K562 (cell line): ENCODE results near the gene RPP25. TPM values are rescaled to one million over a fixed set of nuclear protein-coding genes. Genes with fewer than 3 reads are reported as not detected.

ENCODE experiments used
- ATAC-seq: fragments of 200-7000 bp; cut with Tn5 transposase; 3 replicates; pipeline ENCODE4 v1.9.1; 2020; ENCODE audit warnings: moderate library complexity
- BruUV-seq: library from RNA; stranded (reverse); fragments of 400-500 nt; replicated peaks from 2 replicates; lab custom pipeline; 2021; lab: Mats Ljungman, UMichigan
- CTCF ChIA-PET: fragments of 300-600 bp; formaldehyde crosslinking; extraction: SDS; loops from one replicate; lab custom pipeline; 2021; ENCODE audit warnings: low intra/inter-chr PET ratio; lab: Yijun Ruan, JAX
- POLR2A ChIA-PET: fragments of 300-600, 350-650 bp; sonication (Branson Sonifier 250); formaldehyde crosslinking; extraction: SDS; loops from one replicate; lab custom pipeline; 2021; ENCODE audit warnings: antibody characterized with exemption, inconsistent platforms; lab: Yijun Ruan, JAX
- DNase-seq, 4 experiments: peaks; one replicate each; pipeline versions ENCODE4 v3.0.0 to v3.0.0-alpha.2; 2011 to 2018; ENCODE audit warnings: low spot score in 3 of 4, mixed read lengths in 3 of 4; ENCODE audit errors: extremely low read depth in 1 of 4
- FAIRE-seq: peaks from 2 replicates; lab custom pipeline; 2011; peaks lifted over from hg19 to GRCh38; lab: Jason Lieb, UNC
- H2AFZ ChIP-seq: 2 replicates; pipeline ENCODE4 v1.6.0; 2011; ENCODE audit warnings: low read depth, low read length, control low read depth, inconsistent platforms
- H3K27ac ChIP-seq: fragments of 200-600 bp; 3 replicates; pipeline ENCODE4 v1.8.0; 2011; ENCODE audit warnings: low read depth, mild to moderate bottlenecking, control low read depth, inconsistent platforms, low read length, moderate library complexity, mixed read lengths; ENCODE audit errors: extremely low read depth
- H3K27me3 ChIP-seq, 2 experiments: fragments of 300-600 bp in 1 of 2; 2 replicates in 1 of 2; 3 replicates in 1 of 2; pipeline versions ENCODE4 v1.6.0 to v1.8.0; 2011; ENCODE audit warnings: inconsistent platforms in 2 of 2, low read length in 2 of 2, mild to moderate bottlenecking in 1 of 2, mixed read lengths in 1 of 2, moderate library complexity in 1 of 2; ENCODE audit not compliant: control insufficient read depth in 2 of 2, insufficient read depth in 2 of 2
- H3K36me3 ChIP-seq: fragments of 300-600 bp; 3 replicates; pipeline ENCODE4 v1.8.0; 2011; ENCODE audit warnings: mild to moderate bottlenecking, low read length, inconsistent platforms; ENCODE audit not compliant: control insufficient read depth, insufficient read depth
- H3K4me1 ChIP-seq, 2 experiments: fragments of 200-600 bp in 1 of 2; replicated peaks in 1 of 2; 2 replicates in 1 of 2; 3 replicates in 1 of 2; pipeline versions ENCODE4 v1.5.1 to v1.8.0; 2011; ENCODE audit warnings: inconsistent platforms in 2 of 2, low read length in 2 of 2, mild to moderate bottlenecking in 1 of 2, mixed read lengths in 1 of 2, moderate library complexity in 1 of 2; ENCODE audit not compliant: control insufficient read depth in 2 of 2, insufficient read depth in 2 of 2
- H3K4me2 ChIP-seq: 2 replicates; pipeline ENCODE4 v1.6.1; 2011; ENCODE audit warnings: low read length, control low read depth, inconsistent platforms, mixed read lengths; ENCODE audit not compliant: insufficient read depth
- H3K4me3 ChIP-seq: fragments of 200-600 bp; sonication (generic), shearing (Covaris generic); 2 replicates; pipeline ENCODE4 v1.5.1; 2016; ENCODE audit warnings: control low read depth, inconsistent platforms
- H3K79me2 ChIP-seq: fragments of 200-600 bp; 3 replicates; pipeline ENCODE4 v1.8.0; 2011; ENCODE audit warnings: low read length, inconsistent platforms; ENCODE audit not compliant: control insufficient read depth, insufficient read depth
- H3K9ac ChIP-seq, 2 experiments: 2 replicates each; pipeline versions ENCODE4 v1.6.0 to v1.6.1; 2011; ENCODE audit warnings: low read depth in 2 of 2, low read length in 2 of 2, control low read depth in 1 of 2, inconsistent platforms in 1 of 2, mild to moderate bottlenecking in 1 of 2, mixed read lengths in 1 of 2; ENCODE audit not compliant: insufficient read depth in 1 of 2
- H3K9me1 ChIP-seq: one replicate; pipeline ENCODE4 v1.6.0; 2011; ENCODE audit warnings: inconsistent platforms, mild to moderate bottlenecking, low read length, moderate library complexity; ENCODE audit not compliant: control insufficient read depth, insufficient read depth
- H3K9me3 ChIP-seq: replicated peaks from 2 replicates; pipeline ENCODE4 v1.5.1; 2011; ENCODE audit warnings: low read depth, low read length, inconsistent platforms; ENCODE audit not compliant: control insufficient read depth, insufficient read depth
- H4K20me1 ChIP-seq: replicated peaks from 2 replicates; pipeline ENCODE4 v1.6.1; 2011; ENCODE audit warnings: low read length, inconsistent platforms, mixed read lengths; ENCODE audit not compliant: control insufficient read depth, insufficient read depth
- EHMT2 ChIP-seq: fragments of 450-650 bp; IDR thresholded peaks from 2 replicates; pipeline ENCODE4 v1.6.1; 2018; ENCODE audit warnings: antibody characterized with exemption
- HCFC1 ChIP-seq: IDR thresholded peaks from 2 replicates; pipeline ENCODE4 v1.6.1; 2012; ENCODE audit warnings: low read depth, low read length, improper control_type of control experiment
- ILF3 ChIP-seq: fragments of 450-650 bp; IDR thresholded peaks from 2 replicates; pipeline ENCODE4 v1.6.1; 2018; ENCODE audit warnings: antibody characterized with exemption, mild to moderate bottlenecking, moderate library complexity, borderline replicate concordance
- PHF8 ChIP-seq: fragments of 200-600 bp; sonication (generic); IDR thresholded peaks from 2 replicates; pipeline ENCODE4 v1.6.1; 2012; ENCODE audit warnings: mixed run types, mild to moderate bottlenecking, inconsistent platforms, low read length, moderate library complexity, borderline replicate concordance
- PRMT5 ChIP-seq: sonication (generic); formaldehyde crosslinking; IDR thresholded peaks from 2 replicates; pipeline ENCODE4 v1.5.0; 2020; ENCODE audit warnings: missing genetic modification reagents
- SRF ChIP-seq, 2 experiments: fragments of 250-450, 450-650 bp in 1 of 2; sonication (Bioruptor Pico) in 1 of 2; sonication (generic) in 1 of 2; formaldehyde crosslinking; IDR thresholded peaks; 2 replicates each; pipeline versions ENCODE4 v1.5.0 to v1.5.1; 2020 to 2022; ENCODE audit warnings: mild to moderate bottlenecking in 1 of 2, missing genetic modification reagents in 1 of 2
- STAT5A ChIP-seq: IDR thresholded peaks from 2 replicates; pipeline ENCODE4 v1.6.1; 2012; ENCODE audit warnings: low read length, inconsistent platforms, borderline replicate concordance
- TEAD1 ChIP-seq, 2 experiments: fragments of 450-650 bp in 1 of 2; sonication (generic) in 1 of 2; formaldehyde crosslinking; IDR thresholded peaks; 2 replicates each; pipeline versions ENCODE4 v1.4.0 to v1.8.0; 2020 to 2022; ENCODE audit warnings: mild to moderate bottlenecking in 2 of 2, missing genetic modification reagents in 1 of 2
- XRCC5 ChIP-seq: fragments of 200-400 bp; formaldehyde crosslinking; IDR thresholded peaks from 2 replicates; pipeline ENCODE4 v1.6.1; 2017; ENCODE audit warnings: low read depth, mild to moderate bottlenecking, low read length
- WGBS: fragments of 100-300 bp; shearing (Covaris generic); methylation state at CpG from one replicate; pipeline ENCODE4 v1.1.6; 2016; ENCODE audit warnings: low coverage, mixed read lengths; ENCODE audit not compliant: insufficient coverage; ENCODE audit errors: missing lambda C conversion rate; 5-methylcytosine and 5-hydroxymethylcytosine counted together
- in situ Hi-C: fragments of 300-500 bp; cut with MboI; formaldehyde crosslinking; loops from 4 replicates; pipeline ENCODE4 v1.15.0; 2018; ENCODE audit warnings: inconsistent platforms, mixed read lengths
- intact Hi-C: fragments of 100-400 bp; cut with micrococcal nuclease; formaldehyde crosslinking; loops from 2 replicates; pipeline ENCODE4 v1.14.2; 2022
- polyA plus RNA-seq, 8 experiments: library from polyadenylated mRNA; depleted of rRNA in 4 of 8; stranded (reverse) in 5 of 8; unstranded in 3 of 8; fragments of >200 nt; fragmentation: Nextera tagmentation in 2 of 8; fragmentation: Illumina TruSeq in 1 of 8; extraction: Ambion mirVana in 2 of 8; extraction: Trizol in 1 of 8; gene quantifications; 2 replicates each; pipeline versions ENCODE4 v1.2.1 to v1.2.3, GENCODE V29; 2011 to 2014; ENCODE audit warnings: inconsistent platforms in 1 of 8, missing spikeins in 1 of 8
- total RNA-seq, 7 experiments: library from RNA; depleted of rRNA in 6 of 7; stranded (reverse); fragments of >200 nt in 6 of 7; fragmentation: Illumina TruSeq in 2 of 7; extraction: Trizol in 2 of 7; gene quantifications; 2 replicates each; pipeline versions ENCODE4 v1.2.1 to v1.2.3, GENCODE V29; 2011 to 2021; ENCODE audit warnings: low replicate concordance in 1 of 7
- TF ChIP-seq, protein P1 (sequence below): fragments of 250-450 bp; sonication (Bioruptor Pico); IDR thresholded peaks from 2 replicates; pipeline ENCODE4 v1.4.0; 2020; ENCODE audit warnings: mild to moderate bottlenecking, moderate library complexity, borderline replicate concordance
- TF ChIP-seq, protein P2 (sequence below), 3 experiments: IDR thresholded peaks in 2 of 3; conservative IDR thresholded peaks in 1 of 3; 2 replicates each; pipeline ENCODE4 v1.5.1; 2011 to 2012; ENCODE audit warnings: low read length in 3 of 3, mild to moderate bottlenecking in 3 of 3, control low read depth in 2 of 3, improper control_type of control experiment in 1 of 3, inconsistent platforms in 1 of 3, low read depth in 1 of 3, mixed read lengths in 1 of 3, moderate library complexity in 1 of 3; ENCODE audit not compliant: insufficient read depth in 2 of 3
- TF ChIP-seq, protein P3 (sequence below): sonication (generic); formaldehyde crosslinking; IDR thresholded peaks from 2 replicates; pipeline ENCODE4 v1.8.1; 2023; ENCODE audit warnings: mild to moderate bottlenecking, missing genetic modification reagents
- TF ChIP-seq, protein P4 (sequence below): sonication (generic); formaldehyde crosslinking; IDR thresholded peaks from 2 replicates; pipeline ENCODE4 v1.8.1; 2023; ENCODE audit warnings: mild to moderate bottlenecking, missing genetic modification reagents, moderate library complexity

Gene RPP25
- total and polyA plus RNA-seq, 9 of the 15 experiments (the other 6 are each of a cell fraction or from before 2014, with no cell fraction given), result 1.1 to 12.3 (median 5.6) TPM

DNA sequence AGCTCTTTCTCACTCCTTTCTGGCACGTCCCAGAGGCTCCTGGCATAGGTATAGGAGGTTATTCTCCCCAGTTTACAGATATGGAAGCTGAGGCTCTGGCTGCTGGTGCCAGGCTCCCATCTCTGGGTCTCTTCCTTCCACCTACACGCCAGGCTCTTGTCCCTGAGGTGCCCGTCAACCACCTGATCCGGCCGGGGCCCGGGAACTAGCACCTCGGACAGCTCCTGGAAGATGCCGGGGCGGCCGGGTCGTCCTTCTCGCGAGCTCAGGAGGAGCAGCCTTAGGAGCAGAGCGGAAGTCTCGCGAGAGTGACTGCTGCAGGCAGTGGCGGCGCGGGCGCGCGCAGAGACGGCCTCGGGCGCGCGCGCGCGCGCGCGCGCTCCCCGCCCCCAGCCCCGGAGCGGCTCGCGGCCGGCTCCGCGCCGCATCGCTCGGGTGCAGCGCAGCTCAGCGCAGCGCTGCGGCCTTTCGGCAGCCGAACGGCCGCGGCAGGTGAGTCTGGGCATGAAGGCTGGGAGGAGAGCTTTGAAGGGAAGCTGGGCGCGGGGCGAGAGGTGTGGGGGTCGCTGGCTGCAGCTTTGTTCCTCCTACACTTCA, 38.7 kb upstream of the RPP25 start, which contains the start of gene SCAMP5:
Gene SCAMP5 (plus strand): TSS at position 382 of the 597 bp plus-strand sequence. CDS start 16,277 bp downstream, outside the sequence.
- Histone ChIP-seq H3K4me1 (peaks cover 0 to 14% of the 10 kb centered on the region in 2 experiments; a peak in 2 of 5 replicates), H3K4me3 (peak within 1 kb of the TSS; percentile 41), H3K79me2 (no peaks in the 10 kb centered on the region), H3K9ac (peak within 1 kb of the TSS in 1 of 2 experiments; percentile 85; a peak in 2 of 4 replicates), H3K4me2 (peak within 1 kb of the TSS; percentile 58), H3K9me1 (peaks cover 2% of the 10 kb centered on the region), H3K36me3 (no peaks in the 10 kb centered on the region), H2AFZ (peak within 1 kb of the TSS; percentile 70; the same call in 1 of the 2 replicates), H3K9me3 (no peaks in the 10 kb centered on the region), H3K27me3 (peaks cover 13 to 40% of the 10 kb centered on the region in 2 experiments), H4K20me1 (peaks cover 8% of the 10 kb centered on the region), H3K27ac (no peak within 1 kb of the TSS)
- intact Hi-C loops, result no loop called here
- in situ Hi-C loops, result no loop called here
- DNase-seq (peak; percentile 95 to 99 (median 98)), FAIRE-seq (peak; percentile 89), ATAC-seq (peak; percentile 98)
- ChIA-PET CTCF (interaction anchor here (0.6 kb wide), 1 partner anchor 220 kb away, joined by 3 read pairs; no protein-coding TSS in a partner anchor), POLR2A (interaction anchor here (0.6 to 1.2 kb wide), 4 partner anchors 11 to 350 kb away, joined by 3 to 5 read pairs (median 4); no protein-coding TSS in a partner anchor)
- WGBS, result under 1% methylated on average over 37 of the region's 58 CpGs
- no TSS peak for BruUV-seq
- peak; percentile 22; the same call in 1 of the 2 replicates for TF ChIP-seq PHF8
- peak in 1 of 2 experiments; percentile 88; a peak in 1 of 4 replicates for TF ChIP-seq TEAD1 (CRISPR knock-in tag; IDR thresholded peaks at IDR 0.05)
- peak; percentile 94 for TF ChIP-seq PRMT5 (CRISPR knock-in tag)
- TF ChIP-seq, protein P1, sequence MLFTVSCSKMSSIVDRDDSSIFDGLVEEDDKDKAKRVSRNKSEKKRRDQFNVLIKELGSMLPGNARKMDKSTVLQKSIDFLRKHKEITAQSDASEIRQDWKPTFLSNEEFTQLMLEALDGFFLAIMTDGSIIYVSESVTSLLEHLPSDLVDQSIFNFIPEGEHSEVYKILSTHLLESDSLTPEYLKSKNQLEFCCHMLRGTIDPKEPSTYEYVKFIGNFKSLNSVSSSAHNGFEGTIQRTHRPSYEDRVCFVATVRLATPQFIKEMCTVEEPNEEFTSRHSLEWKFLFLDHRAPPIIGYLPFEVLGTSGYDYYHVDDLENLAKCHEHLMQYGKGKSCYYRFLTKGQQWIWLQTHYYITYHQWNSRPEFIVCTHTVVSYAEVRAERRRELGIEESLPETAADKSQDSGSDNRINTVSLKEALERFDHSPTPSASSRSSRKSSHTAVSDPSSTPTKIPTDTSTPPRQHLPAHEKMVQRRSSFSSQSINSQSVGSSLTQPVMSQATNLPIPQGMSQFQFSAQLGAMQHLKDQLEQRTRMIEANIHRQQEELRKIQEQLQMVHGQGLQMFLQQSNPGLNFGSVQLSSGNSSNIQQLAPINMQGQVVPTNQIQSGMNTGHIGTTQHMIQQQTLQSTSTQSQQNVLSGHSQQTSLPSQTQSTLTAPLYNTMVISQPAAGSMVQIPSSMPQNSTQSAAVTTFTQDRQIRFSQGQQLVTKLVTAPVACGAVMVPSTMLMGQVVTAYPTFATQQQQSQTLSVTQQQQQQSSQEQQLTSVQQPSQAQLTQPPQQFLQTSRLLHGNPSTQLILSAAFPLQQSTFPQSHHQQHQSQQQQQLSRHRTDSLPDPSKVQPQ (CRISPR knock-in tag), result no peak
- no peak for TF ChIP-seq STAT5A
- TF ChIP-seq HCFC1, result peak; percentile 11; the same call in 1 of the 2 replicates
- TF ChIP-seq, protein P2, sequence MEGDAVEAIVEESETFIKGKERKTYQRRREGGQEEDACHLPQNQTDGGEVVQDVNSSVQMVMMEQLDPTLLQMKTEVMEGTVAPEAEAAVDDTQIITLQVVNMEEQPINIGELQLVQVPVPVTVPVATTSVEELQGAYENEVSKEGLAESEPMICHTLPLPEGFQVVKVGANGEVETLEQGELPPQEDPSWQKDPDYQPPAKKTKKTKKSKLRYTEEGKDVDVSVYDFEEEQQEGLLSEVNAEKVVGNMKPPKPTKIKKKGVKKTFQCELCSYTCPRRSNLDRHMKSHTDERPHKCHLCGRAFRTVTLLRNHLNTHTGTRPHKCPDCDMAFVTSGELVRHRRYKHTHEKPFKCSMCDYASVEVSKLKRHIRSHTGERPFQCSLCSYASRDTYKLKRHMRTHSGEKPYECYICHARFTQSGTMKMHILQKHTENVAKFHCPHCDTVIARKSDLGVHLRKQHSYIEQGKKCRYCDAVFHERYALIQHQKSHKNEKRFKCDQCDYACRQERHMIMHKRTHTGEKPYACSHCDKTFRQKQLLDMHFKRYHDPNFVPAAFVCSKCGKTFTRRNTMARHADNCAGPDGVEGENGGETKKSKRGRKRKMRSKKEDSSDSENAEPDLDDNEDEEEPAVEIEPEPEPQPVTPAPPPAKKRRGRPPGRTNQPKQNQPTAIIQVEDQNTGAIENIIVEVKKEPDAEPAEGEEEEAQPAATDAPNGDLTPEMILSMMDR (IDR thresholded peaks at IDR 0.05 in 2 of 3, conservative IDR thresholded peaks at IDR 0.05 in 1 of 3; ENCODE audit: insufficient read depth in 2 of 3, low read depth in 1 of 3, low read length in 3 of 3), result peak in 1 of 3 experiments; percentile 11; a peak in 1 of 6 replicates
- peak; percentile 98 for TF ChIP-seq EHMT2
- TF ChIP-seq XRCC5, result 0 out of 2 replicates have a peak, but pooled peaks have one; percentile 39
- TF ChIP-seq ILF3, result no peak
- TF ChIP-seq SRF (CRISPR knock-in tag; IDR thresholded peaks at IDR 0.05), result peak in 1 of 2 experiments; percentile 77; a peak in 2 of 4 replicates
- TF ChIP-seq, protein P3, sequence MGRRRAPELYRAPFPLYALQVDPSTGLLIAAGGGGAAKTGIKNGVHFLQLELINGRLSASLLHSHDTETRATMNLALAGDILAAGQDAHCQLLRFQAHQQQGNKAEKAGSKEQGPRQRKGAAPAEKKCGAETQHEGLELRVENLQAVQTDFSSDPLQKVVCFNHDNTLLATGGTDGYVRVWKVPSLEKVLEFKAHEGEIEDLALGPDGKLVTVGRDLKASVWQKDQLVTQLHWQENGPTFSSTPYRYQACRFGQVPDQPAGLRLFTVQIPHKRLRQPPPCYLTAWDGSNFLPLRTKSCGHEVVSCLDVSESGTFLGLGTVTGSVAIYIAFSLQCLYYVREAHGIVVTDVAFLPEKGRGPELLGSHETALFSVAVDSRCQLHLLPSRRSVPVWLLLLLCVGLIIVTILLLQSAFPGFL (CRISPR knock-in tag), result 0 out of 2 replicates have a peak, but pooled peaks have one; percentile 56
- TF ChIP-seq, protein P4, sequence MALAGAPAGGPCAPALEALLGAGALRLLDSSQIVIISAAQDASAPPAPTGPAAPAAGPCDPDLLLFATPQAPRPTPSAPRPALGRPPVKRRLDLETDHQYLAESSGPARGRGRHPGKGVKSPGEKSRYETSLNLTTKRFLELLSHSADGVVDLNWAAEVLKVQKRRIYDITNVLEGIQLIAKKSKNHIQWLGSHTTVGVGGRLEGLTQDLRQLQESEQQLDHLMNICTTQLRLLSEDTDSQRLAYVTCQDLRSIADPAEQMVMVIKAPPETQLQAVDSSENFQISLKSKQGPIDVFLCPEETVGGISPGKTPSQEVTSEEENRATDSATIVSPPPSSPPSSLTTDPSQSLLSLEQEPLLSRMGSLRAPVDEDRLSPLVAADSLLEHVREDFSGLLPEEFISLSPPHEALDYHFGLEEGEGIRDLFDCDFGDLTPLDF, result peak; percentile 63; the same call in 1 of the 2 replicates
